HCEC 1CT (cell line): Measurements from ENCODE around the gene ADGRL3.

Experiments
- DNase-seq: peaks from one replicate; pipeline ENCODE4 v3.0.0-alpha.2; 2017

Gene ADGRL3

DNA sequence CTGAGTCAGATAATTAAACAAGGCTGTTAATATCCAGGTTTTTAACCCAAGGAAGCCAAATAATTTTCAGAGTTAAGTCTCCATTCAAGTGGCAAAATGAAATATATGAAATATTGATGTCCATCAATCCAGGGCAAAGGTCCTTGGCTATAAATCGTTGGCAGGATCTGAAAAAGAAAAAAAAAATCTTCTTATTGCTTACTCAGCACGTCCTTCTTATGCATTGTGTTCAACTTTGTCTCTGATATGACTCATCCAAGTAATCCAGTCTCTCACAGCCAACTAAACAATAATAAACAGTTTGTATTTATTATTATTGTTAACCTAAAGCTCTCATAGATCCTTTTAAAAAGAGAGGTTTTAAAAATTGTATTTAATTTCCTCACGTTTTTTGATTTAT lies 851.2 kb downstream of the ADGRL3 start:
- no peak for DNase-seq

DNA sequence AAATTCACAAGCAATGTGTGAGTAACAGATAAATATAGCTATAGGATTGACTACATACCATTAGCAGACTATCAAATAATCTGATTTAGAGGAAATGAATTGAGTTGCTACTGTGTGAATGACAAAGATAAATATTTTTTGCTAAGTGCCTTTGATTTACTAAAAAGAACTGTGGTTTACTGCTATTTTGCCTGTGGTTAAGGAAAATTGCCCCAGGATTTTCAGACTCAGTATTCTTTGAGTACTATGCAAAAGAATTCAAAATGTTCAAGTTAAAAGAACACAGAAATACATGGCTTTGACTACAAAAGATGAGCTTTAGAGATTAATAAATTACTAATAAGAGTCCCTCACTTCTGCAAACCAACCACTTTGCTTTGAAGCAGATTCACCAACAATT lies 853.8 kb downstream of the ADGRL3 start:
- no peak for DNase-seq

DNA sequence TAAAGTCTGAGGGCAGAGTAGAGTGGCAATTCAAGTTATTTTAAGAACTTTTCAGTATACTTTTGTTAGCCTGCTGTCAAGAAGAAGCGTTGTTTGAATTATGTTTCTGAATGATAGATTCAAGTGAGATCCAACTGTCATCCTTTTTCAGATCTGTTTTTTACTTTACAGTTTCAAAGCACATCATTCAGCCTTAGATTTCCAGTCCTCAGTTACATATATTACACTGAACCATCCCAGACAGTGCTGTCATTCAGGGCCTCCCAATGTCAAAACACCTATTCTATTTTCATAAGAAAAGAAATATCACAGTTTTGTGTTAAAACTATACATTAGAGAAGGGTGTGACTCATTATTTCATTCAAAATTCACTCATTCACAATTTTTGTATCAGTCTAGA lies 856.9 kb downstream of the ADGRL3 start:
- no peak for DNase-seq

DNA sequence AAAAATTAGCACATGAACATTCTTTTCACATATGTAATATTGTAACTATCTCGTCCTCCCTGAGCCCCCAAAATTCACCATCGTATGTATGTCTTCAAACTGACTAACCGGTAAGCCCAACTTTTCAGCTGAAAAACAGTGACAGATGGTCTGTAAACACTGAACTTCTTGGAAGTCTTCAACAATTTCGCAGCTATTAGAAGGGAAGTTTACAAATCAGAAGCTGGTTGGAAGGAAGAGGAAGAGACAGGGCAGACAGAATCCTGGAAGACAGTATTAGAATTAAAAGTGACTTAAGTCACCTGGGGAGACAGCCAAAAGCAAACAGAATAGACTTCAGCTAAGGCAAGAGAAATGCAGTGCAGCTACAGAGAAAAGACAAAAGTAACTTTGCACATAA lies 858.4 kb downstream of the ADGRL3 start:
- no peak for DNase-seq

DNA sequence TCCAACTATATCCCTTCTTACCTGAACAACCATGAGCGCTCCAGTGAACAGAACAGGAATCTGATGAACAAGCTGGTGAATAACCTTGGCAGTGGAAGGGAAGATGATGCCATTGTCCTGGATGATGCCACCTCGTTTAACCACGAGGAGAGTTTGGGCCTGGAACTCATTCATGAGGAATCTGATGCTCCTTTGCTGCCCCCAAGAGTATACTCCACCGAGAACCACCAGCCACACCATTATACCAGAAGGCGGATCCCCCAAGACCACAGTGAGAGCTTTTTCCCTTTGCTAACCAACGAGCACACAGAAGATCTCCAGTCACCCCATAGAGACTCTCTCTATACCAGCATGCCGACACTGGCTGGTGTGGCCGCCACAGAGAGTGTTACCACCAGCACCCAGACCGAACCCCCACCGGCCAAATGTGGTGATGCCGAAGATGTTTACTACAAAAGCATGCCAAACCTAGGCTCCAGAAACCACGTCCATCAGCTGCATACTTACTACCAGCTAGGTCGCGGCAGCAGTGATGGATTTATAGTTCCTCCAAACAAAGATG lies 870.2 kb downstream of the ADGRL3 start:
- DNase-seq, result no peak

DNA sequence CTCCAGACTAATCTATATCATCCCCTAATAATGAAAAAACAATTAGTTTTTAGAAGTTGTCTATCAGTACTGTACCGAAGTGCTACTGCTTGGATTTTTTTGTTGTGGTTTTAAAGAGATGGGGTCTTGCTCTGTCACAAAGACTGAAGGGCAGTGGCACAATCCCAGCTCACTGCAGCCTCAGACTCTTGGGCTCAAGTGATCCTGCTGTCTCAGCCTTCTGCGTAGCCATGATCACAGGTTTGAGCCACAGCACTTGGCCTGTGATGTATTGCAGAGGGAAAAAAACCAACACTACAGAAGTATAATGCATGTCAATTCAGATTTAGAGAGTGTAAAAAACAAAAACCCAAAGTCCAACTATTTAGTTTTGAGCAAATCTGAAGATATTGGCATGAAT lies 875.0 kb downstream of the ADGRL3 start:
- no peak for DNase-seq

DNA sequence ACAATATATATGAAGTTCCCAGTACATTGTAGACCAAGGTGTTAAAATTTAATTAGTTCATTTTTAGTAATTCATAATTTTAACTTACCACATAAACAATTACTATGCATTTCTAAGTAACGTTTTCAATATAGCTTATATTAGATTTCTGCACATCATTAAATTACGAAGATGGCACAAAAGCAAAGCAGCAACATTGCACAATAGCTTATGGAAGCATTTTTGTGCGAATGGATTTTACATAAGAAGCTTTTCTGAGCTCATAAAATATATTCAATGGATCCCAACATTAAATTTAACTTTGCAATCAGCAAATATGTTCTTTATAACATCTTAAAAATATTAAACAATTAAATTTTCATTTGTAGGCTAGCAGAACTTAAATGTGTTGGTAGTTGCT lies 875.4 kb downstream of the ADGRL3 start:
- DNase-seq, result no peak

DNA sequence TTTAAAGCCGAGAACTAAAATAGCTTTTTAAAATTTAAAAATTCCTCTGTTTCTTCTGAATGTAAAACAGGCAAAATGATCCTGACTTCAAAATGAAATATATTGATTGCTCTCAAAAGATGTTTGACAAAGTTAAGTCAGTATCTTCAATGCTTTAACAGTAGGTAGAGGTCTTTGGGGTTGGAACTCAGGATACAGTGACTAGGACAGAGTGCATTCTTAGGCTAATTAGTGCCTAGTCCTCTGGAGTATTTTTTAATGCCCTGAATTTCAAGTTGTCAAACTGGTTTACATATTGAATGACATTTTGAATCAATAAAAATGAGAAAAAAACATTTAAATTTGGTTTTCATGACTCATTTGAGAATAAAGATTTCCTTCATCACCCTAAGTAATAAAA lies 877.3 kb downstream of the ADGRL3 start:
- no peak for DNase-seq

DNA sequence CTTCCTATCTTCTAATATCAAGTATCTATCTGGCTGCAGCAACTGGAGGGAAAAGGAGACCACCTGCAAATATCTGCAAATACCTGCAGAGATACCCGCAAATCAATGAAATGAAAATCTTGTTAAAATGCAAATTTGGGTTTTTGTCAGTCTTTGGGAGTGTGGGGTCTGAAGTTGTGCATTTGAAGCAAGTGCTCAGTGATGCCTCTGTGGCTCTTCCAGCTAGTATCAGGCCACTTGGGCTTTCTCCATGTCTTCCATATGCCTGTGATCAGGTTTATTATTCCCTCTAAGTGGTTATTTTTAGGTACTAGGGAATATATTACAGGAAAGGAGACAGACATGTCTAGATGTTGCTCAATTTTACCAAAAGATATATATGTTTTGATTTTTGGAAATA lies 880.3 kb downstream of the ADGRL3 start:
- DNase-seq, result no peak

DNA sequence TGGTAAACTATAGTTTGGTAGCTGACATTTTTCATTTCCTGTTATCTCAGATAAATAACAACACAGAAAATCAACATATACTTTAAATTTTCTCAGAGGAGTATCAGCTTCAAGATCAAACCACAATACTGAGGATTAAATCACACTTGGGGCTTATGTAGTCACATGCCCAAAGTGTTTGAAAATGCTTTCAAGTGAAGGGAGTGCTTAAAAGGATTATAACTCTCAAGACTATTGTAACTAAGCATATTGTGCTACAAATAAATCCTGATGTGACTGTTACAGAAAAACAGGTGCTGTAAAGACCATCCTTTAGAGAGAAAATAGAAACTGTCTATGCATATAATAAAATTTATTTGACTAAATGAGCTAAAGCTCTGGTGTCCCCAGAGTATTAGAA lies 887.6 kb downstream of the ADGRL3 start:
- no peak for DNase-seq

DNA sequence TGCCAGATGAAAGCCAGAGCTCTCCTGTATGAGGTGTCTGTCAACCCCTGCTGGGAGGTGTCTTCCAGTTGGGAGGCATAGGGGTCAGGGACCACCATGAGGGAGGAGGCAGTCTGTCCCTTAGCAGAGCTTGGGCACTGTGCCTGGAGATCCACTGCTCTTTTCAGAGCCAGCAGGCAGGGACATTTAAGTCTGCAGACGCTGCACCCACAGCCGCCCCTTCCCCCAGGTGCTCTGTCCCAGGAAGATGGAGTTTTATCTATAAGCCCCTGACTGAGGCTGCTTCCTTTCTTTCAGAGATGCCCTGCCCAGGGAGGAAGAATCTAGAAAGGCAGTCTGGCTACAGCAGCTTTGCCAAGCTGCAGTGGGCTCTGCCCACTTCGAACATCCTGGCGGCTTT lies 893.6 kb downstream of the ADGRL3 start:
- DNase-seq, result no peak

DNA sequence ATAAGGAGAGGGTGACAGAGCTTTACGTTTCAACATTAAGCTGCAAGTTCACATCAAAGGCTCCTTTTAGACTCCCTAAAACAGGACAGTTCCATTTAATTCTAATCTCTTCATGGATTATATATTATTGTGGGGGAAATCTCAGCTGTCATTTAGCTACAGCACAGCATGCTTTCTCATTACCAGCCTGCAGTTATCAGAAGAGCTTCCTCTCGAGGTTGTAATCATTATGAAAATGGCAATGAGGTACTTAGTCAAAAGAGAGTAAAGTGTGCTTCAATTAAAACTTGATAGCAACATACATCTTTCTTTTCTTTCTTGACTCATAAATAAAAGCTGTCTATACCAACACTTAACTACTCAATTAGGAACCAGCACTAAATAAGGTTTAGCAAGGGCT lies 896.8 kb downstream of the ADGRL3 start:
- DNase-seq, result no peak

DNA sequence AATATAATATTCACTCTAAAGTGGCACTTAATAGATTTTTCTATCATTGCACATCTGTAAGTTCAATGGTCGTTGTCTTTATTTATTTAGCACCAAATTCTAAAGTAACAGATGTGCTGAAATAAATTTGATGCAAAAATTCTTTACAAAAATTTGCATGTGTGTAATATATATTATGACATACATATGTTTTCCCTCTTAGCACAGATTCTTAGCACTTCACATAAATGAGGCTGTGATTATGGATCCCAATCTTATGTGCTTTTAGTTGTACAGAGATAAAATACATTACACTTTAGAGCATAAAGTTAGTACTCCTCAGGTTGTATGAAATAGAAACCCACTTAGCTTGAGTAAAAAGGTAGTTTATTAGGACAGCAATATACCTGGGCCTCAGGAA lies 915.1 kb downstream of the ADGRL3 start:
- DNase-seq, result no peak

DNA sequence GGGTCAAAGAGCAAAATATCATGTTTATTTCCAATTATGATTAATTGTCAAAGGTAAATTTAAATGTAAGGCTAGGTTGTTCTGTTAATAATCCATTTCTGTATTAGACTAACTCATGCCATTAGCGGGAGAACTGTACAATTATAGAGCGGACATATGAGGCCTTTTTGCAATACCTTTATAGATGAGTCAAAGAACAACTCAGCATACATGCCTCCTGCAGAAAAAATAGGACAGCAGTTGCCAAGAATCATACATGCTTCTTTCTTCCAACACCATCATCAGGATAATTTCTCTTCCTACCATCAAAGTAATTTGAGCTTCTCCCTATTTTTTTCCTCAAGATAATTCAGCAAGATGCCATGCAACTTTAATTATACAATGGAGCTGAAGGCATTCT lies 917.8 kb downstream of the ADGRL3 start:
- no peak for DNase-seq

DNA sequence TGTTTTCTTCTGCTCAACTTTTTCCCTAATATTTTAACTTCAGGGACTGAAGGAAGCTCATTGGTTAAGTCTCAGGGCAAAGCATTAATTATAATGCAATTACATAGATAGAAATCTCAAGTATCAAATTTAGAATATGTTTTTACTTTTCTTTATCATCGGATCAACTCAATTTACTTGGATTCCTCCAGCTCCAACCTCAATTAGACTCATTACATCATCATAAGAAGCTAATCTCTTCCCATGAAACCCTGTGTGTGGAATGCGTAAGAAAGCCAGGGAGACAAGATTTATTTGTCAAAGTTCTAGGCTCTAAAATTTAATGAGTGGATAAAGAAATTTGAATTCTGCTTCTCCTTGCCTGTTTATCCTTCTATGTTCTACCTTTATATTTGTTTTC lies 918.4 kb downstream of the ADGRL3 start:
- no peak for DNase-seq

DNA sequence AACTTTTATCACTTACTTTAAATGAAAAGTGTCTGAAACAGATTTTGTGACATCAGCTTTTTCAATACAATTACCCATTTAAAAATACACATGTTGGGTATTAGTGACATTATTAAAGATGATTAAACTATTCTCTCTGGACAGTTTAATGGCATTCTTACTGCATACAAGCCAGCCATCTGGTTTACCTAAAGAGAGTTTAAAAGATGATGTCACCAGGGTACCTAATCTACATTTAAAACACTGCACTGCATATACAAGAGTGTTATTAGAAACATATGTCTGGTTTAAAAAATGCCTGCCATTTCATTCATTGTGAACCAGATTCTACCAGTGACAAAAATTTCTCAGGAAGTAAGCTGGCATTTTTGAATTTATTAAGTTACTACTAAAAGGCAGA lies 919.1 kb downstream of the ADGRL3 start:
- no peak for DNase-seq

DNA sequence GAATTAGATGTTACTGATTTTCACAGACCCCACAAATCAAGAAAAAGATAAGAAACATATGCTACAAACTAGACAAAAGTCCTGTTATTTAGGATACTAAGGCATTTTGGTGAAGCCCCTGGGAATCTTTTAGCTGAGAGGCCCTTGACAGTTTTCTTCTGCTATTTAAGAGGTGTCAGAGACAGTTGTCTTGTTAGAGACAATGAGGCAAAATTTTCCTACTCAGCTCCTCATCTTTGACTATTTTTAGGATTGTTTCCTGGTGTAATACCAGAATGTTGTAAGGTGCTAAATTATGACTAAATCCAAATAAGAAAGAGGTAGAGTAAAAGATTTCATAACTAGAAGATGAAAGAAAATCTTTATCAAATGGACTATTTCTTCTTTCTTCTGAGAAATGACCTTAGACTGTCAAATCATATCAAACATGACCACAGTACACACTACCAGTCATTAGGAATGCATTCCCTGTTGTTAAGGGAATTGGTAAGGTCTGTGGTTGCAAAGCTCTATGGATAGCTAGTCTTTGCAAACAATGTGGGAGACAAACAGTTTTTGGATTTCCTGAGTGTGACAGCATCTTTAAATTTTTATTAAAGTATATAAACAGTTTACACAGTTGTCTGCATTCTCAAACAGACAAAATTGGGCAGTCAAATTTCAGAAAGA lies 926.1 kb downstream of the ADGRL3 start:
- DNase-seq, result no peak
